Kidney glomerular epithelial cell (primary cell): ENCODE measurements around the gene C1QTNF1.

Experiments used
- DNase-seq: peaks from one replicate; lab custom pipeline; 2025; lab: John Stamatoyannopoulos, UW

The C1QTNF1 gene

GRCh38 chr17:78993241-78993956, 30.6 kb upstream of the C1QTNF1 start:
- no peak for DNase-seq

GRCh38 chr17:78993981-78994671, 29.8 kb upstream of the C1QTNF1 start:
- no peak for DNase-seq

GRCh38 chr17:78995022-78995760, 28.8 kb upstream of the C1QTNF1 start:
- DNase-seq, result no peak

GRCh38 chr17:78995761-78996451, 28.1 kb upstream of the C1QTNF1 start:
- DNase-seq, result no peak

GRCh38 chr17:78996781-78997201, 27.2 kb upstream of the C1QTNF1 start:
- DNase-seq, result no peak

- peak; percentile 79 for DNase-seq
Observed at GRCh38 chr17:78997231-78997741, 26.7 kb upstream of the C1QTNF1 start.

GRCh38 chr17:78997881-78998280, 26.1 kb upstream of the C1QTNF1 start:
- DNase-seq, result no peak

- no peak for DNase-seq
Observed at GRCh38 chr17:78998311-78999055, 25.5 kb upstream of the C1QTNF1 start.

- no peak for DNase-seq
Observed at GRCh38 chr17:78999056-78999768, 24.8 kb upstream of the C1QTNF1 start.

- DNase-seq, result no peak
Observed at GRCh38 chr17:78999947-79000395, 24.0 kb upstream of the C1QTNF1 start.

GRCh38 chr17:79000396-79001189, 23.4 kb upstream of the C1QTNF1 start:
- DNase-seq, result no peak

- DNase-seq, result no peak
Observed at GRCh38 chr17:79001190-79002020, 22.6 kb upstream of the C1QTNF1 start.

GRCh38 chr17:79002291-79002690, 21.7 kb upstream of the C1QTNF1 start:
- no peak for DNase-seq

- DNase-seq, result no peak
Observed at GRCh38 chr17:79002796-79003593, 21.0 kb upstream of the C1QTNF1 start.

- DNase-seq, result no peak
Observed at GRCh38 chr17:79003661-79004411, 20.1 kb upstream of the C1QTNF1 start.

GRCh38 chr17:79005063-79005861, 18.7 kb upstream of the C1QTNF1 start:
- no peak for DNase-seq
